Dermis blood vessel endothelial cell (primary cell): Measurements from ENCODE around the gene ZMYND10. TPM values are rescaled to one million over a fixed set of nuclear protein-coding genes. Genes with fewer than 3 reads are reported as not detected.

ENCODE experiments used
- DNase-seq: peaks from one replicate; pipeline ENCODE4 v3.0.0; 2010
- total RNA-seq: library from RNA; depleted of rRNA; stranded (reverse); fragments of >200 nt; gene quantifications from 2 replicates; pipeline ENCODE4 v1.2.3, GENCODE V29; 2014

Gene ZMYND10
- 0.05 TPM in 1 of 2 replicates, not detected in the other for total RNA-seq

DNA sequence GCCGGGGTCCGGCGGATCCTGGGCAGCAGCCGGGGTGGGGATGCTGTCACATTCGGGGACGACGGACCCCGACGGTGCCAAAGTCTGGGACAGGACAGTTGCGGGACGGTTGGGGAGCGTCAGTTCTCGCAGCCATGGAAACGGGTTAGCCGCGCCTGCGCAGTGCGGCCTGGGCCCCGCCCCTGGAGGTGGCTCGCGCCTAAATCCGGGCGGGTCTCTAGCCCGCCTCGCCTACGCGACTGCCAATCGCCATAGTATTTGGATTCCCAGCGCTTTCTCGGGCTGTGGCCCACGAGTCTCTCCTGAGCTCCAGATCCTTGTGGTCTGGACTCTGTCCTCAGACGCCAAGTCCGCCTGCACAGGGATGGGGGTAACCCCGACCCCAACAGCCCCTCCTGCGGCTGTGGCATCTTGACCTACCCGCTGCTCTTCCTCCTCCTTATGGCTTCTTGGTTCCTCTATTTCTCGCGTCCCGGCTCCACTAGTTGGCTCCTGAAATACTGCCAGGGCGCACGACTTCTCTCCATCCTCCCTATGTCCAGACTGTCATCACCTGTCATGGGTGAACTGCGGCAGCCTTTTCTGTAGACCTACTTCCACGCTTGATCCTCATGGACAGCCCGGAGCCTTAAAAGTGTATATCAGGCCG, at the start of gene ZMYND10:
Gene ZMYND10, minus strand, starts transcription at position 147 of the 649 bp plus-strand sequence. CDS start 153 bp downstream, outside the sequence.
- peak; percentile 40 for DNase-seq

GRCh38 chr3:50393061-50393460, 47.5 kb upstream of the ZMYND10 start:
- DNase-seq = no peak

- no peak for DNase-seq
Observed at GRCh38 chr3:50392101-50392715, 46.7 kb upstream of the ZMYND10 start.

DNA sequence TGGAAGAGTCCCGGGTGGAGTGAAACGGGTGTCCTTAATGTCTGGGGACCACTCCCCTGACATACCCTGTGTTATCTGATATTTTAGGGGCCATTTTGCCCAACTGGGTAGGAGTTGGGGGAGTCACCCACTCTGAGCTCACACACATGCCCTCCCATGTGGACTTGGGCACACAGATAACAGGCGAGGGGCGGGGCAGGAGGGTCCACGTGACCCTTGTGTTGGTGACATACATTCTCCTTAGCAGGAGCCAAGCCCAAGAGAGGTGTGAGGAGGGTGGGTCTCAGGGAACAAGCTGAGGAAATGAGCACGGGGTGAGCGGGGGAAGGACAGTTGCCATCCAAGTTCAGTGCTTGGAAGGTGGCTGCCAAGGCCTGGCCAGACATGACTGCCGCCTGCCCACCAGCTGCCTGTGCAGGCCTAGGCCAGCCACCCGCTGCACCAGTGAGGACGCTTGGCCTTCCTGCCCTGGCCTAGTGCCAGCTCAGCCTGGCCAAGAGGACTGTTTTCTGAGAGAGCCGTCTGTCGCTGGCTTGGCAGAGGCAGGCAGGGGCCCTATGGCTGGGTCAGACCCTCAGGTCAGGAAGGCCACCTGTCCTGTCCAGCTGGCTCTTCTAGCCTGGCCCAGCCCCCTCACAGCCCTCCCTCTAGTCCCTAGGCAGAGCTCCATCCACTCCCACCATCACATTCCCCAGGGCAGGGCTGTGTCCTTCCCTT, 45.1 kb upstream of the ZMYND10 start:
- DNase-seq = peak; percentile 60

GRCh38 chr3:50389414-50389767, 43.9 kb upstream of the ZMYND10 start:
- no peak for DNase-seq

DNA sequence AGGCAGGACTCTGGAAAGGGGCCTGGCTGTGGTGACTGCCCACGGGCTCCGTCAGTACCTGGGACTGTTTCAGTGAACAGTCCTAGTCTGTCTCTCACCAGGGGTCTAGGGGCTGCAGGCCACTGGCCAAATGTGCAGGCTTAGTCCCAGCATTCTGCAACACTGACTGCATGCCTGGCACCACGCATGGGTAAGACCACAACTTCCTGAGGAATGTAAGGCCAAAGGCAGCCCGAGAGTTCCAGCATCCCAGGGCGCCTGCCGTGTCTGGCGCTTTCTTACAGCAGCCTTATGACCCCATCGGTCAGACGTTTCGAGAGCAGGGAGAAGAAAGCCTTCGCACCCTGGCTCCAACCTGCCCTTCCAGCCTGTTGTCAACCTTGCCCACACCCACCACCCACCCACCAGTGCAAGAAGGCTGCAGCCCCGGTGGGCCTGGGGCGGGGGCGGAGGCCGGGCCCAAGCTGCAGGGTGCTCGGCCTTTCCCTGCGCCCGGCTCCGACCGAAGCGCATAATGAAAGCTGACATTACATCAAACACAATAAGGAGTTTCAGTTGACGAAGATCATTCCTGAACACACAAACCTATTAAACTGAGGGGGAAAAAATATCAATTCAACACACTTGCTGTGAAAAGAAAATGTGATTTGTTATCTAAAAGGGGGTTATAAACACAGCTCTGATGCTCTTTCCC, 43.3 kb upstream of the ZMYND10 start:
- no peak for DNase-seq

DNA sequence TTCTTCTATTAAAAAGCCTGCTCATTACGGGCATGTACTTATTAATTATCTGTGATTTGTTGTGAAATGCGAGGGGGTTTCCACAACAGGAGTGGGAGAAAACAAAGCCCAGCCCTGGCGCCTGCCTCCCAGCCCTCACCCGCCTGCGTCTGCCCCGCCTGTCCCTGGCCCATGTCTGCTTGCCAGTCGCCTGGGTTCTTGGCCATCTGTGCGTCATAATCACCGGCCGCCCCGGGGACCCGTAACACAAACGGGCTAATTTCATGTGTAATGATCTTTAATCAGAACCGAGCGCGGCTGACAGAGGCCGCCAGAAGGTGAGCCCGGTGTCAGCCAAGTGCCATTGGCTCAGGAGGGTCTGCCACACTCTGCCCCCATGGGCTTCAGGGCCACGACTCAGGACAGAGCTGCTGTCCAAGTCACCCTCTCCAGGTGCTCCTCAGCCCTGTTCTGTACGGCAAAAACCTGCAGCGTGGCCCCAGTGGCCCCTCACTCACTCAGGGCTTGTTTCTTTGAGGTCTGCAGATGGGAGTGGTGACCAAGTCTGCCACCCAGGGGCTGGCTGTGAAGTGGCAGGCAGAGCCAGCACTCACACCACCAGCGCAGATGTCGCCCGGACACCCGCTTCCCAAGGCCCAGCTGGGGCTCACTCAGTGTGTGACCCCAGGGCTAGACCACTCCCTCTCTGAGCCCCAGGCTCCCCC, 42.6 kb upstream of the ZMYND10 start:
- DNase-seq = peak; percentile 31

DNA sequence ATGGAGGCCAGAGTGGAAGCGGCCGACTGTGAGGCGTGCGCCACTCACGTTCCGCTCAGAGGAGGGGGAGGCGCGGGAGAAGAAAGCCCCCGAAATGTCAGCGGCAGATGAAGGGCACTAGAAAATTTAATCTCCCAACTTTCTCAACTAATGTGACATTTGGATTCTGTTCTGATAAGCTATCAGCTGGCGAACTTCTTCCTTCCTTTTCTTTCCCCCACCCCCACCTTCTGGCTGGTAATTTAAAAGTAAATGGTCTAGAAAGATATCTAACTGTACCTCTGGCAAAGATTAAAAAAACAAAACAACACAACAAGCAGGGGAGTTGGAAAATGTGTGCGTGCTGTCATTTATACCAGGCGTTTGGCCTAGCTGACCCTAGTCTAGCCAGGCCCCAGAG, 40.2 kb upstream of the ZMYND10 start:
- no peak for DNase-seq

GRCh38 chr3:50383750-50384149, 38.2 kb upstream of the ZMYND10 start:
- no peak for DNase-seq

- DNase-seq = no peak
Observed at GRCh38 chr3:50382722-50383121, 37.2 kb upstream of the ZMYND10 start.

GRCh38 chr3:50381383-50381782, 35.9 kb upstream of the ZMYND10 start:
- no peak for DNase-seq

- no peak for DNase-seq
Observed at GRCh38 chr3:50380405-50381085, 35.0 kb upstream of the ZMYND10 start.

DNA sequence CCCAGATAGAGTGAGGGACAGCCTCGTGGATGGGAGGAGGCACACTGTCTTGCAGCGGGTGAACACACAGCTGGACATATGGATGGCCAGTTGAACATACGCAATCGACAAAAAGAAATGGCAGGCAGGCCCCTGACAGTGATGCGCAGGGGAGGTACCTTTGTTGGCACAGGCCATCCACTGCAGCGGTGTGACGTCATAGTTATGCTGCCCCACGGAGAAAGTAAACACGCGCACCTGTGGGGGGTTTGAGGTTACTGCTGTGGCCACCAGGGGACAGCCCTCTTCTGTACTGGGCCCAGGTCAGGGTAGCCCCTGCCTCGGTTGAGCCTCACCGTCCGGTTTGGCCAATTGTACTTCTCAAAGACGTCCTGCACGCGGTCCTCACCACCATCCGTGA, 33.2 kb upstream of the ZMYND10 start:
- DNase-seq = no peak

- DNase-seq = no peak
Observed at GRCh38 chr3:50378024-50378423, 32.5 kb upstream of the ZMYND10 start.

DNA sequence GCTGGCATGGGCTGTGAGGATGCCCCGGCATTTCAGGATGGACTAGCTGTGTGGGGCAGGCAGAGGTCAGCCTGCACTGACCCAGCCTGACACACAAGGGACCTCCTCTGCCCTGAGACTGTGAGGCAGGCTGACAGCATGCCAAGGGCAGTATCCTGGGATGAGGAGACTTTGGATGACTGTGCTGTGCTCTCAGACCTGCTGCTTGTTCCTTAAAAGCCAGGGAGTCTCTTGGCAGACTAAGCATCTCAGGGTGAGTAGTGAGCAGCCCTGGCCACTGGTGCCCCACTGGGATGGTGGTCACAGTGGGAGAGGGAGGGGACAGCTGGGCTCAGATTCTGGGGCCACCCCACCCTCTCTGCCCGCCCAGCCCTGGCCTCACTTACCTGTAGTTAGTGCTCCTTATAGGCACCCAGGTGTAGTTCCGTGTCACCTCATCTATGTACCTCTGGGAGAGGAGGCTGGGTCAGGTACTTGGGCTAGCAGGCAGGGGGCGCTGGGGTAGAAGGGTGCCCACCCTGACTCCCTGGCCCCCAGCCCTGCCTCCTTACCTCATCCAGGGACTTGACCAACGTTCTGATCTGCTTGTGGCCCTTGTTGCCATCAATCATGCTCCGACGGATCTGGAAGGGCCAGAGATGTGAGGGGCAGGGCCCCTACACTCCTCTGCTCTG, 29.9 kb upstream of the ZMYND10 start:
- no peak for DNase-seq

GRCh38 chr3:50374363-50375257, 29.1 kb upstream of the ZMYND10 start:
- no peak for DNase-seq

DNA sequence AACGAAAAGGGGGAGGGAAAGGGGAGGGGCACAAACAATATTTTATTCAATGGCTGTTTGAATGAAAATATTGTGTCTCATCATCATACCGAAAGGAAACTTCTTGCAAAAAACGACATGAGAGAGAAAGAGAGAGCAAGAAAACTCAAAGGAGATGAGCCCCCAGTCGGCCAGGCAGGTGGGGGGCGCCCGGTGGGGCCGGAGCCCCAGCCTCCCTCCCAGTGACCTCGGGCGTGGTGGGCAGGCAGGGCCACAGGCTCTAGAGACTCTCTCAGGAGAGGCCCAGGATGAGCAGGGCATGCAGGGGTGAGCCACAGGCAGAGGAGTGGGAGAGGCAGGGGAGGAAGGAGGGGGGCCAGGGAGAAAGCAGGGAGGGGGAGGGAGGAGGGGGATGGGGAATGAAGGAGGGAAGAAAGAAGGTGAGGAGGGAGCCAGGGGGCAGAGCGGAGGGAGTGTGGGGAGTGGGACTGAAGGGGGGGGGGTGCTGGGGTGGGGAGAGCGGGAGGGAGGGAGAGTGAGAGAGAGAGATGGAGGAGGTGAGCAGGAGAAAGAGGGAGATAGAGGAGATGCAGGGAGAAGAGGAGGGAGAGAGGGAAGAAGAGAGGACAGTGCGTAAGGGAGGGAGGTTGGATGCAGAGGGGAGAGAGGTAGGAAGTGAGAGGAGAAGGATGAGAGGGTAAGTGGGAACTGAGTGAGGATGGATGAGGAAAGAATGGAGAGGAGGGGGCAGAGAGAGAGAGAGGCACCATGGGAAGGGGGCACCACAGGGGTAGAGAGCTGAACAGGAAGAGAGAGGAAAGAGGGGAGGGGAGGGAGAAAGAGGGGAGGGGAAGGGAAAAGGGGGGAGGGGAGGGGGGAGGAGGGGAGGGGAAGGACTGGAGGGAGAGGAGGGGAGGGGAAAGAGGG, 27.9 kb upstream of the ZMYND10 start:
- no peak for DNase-seq

GRCh38 chr3:50372349-50372748, 26.8 kb upstream of the ZMYND10 start:
- no peak for DNase-seq

GRCh38 chr3:50371133-50371685, 25.7 kb upstream of the ZMYND10 start:
- DNase-seq = no peak
